H1 (cell line): Measurements from ENCODE around the gene KCNJ18. TPM values are rescaled to one million over a fixed set of nuclear protein-coding genes. Genes with fewer than 3 reads are reported as not detected.

Experiments
- CTCF ChIA-PET: fragments of 300-600 bp; sonication (Branson Sonifier 250); formaldehyde crosslinking; loops from one replicate; lab custom pipeline; 2021; ENCODE audit not compliant: partially characterized antibody; lab: Charles Lee
- POLR2A ChIA-PET: fragments of 300-600 bp; sonication (Branson Sonifier 250); formaldehyde crosslinking; loops from one replicate; lab custom pipeline; 2021; ENCODE audit warnings: inconsistent platforms; ENCODE audit not compliant: partially characterized antibody; lab: Charles Lee
- DNase-seq, 2 experiments: peaks; one replicate each; pipeline versions ENCODE4 v3.0.0 to v3.0.0-alpha.2; 2010 to 2022; ENCODE audit warnings: low spot score in 2 of 2, low read depth in 1 of 2, mixed read lengths in 1 of 2
- FAIRE-seq: peaks from 2 replicates; lab custom pipeline; 2011; peaks lifted over from hg19 to GRCh38; lab: Jason Lieb, UNC
- H2AFZ ChIP-seq: 2 replicates; pipeline ENCODE4 v1.8.1; 2012; ENCODE audit warnings: low read length, inconsistent platforms
- H2AK5ac ChIP-seq: 2 replicates; pipeline ENCODE4 v1.6.1; 2013; ENCODE audit warnings: low read depth, low read length
- H2BK120ac ChIP-seq: replicated peaks from 2 replicates; pipeline ENCODE3; 2013; ENCODE audit warnings: low read depth, low read length, inconsistent platforms
- H2BK12ac ChIP-seq: 2 replicates; pipeline ENCODE4 v1.6.1; 2013; ENCODE audit warnings: low read depth, low read length
- H2BK15ac ChIP-seq: 2 replicates; pipeline ENCODE4 v1.6.1; 2013; ENCODE audit warnings: low read length
- H2BK20ac ChIP-seq: 2 replicates; pipeline ENCODE4 v1.6.1; 2013; ENCODE audit warnings: low read length
- H2BK5ac ChIP-seq: 2 replicates; pipeline ENCODE4 v1.6.1; 2013; ENCODE audit warnings: low read depth, low read length
- H3K14ac ChIP-seq: 2 replicates; pipeline ENCODE4 v1.6.1; 2013; ENCODE audit warnings: inconsistent platforms; ENCODE audit not compliant: insufficient read length
- H3K18ac ChIP-seq: 2 replicates; pipeline ENCODE4 v1.6.1; 2013; ENCODE audit warnings: low read length; ENCODE audit errors: extremely low read depth
- H3K23ac ChIP-seq: 2 replicates; pipeline ENCODE4 v1.6.1; 2013; ENCODE audit warnings: inconsistent platforms; ENCODE audit not compliant: insufficient read length
- H3K23me2 ChIP-seq: 2 replicates; pipeline ENCODE4 v1.6.1; 2013; ENCODE audit warnings: low read depth, low read length
- H3K27ac ChIP-seq: 2 replicates; pipeline ENCODE4 v1.6.1; 2011; ENCODE audit warnings: low read depth, low read length, inconsistent platforms
- H3K27me3 ChIP-seq, 4 experiments: replicated peaks in 1 of 4; 1 replicate in 1 of 4; 2 replicates in 3 of 4; pipeline versions ENCODE4 v1.6.1 to v1.8.1; 2011 to 2013; ENCODE audit warnings: low read length in 3 of 4, mild to moderate bottlenecking in 3 of 4, inconsistent platforms in 2 of 4, mixed read lengths in 2 of 4, moderate library complexity in 1 of 4; ENCODE audit not compliant: control insufficient read depth in 3 of 4, insufficient read depth in 3 of 4; ENCODE audit errors: extremely low read depth in 1 of 4
- H3K36me3 ChIP-seq, 4 experiments: 2 replicates each; pipeline versions ENCODE4 v1.6.1 to v1.8.1; 2011 to 2013; ENCODE audit warnings: mild to moderate bottlenecking in 4 of 4, low read length in 3 of 4, moderate library complexity in 2 of 4, control low read depth in 1 of 4, inconsistent platforms in 1 of 4; ENCODE audit not compliant: insufficient read depth in 4 of 4, control insufficient read depth in 2 of 4
- H3K4ac ChIP-seq: replicated peaks from 2 replicates; pipeline ENCODE3; 2013; ENCODE audit warnings: low read length, low read depth, mixed read lengths, inconsistent platforms; ENCODE audit not compliant: insufficient read length
- H3K4me1 ChIP-seq, 4 experiments: replicated peaks in 1 of 4; 1 replicate in 1 of 4; 2 replicates in 3 of 4; pipeline versions ENCODE4 v1.6.1 to v1.8.1; 2011 to 2013; ENCODE audit warnings: low read length in 3 of 4, inconsistent platforms in 2 of 4, mixed read lengths in 1 of 4; ENCODE audit not compliant: insufficient read depth in 4 of 4, control insufficient read depth in 3 of 4
- H3K4me2 ChIP-seq, 2 experiments: 2 replicates each; pipeline versions ENCODE4 v1.6.1 to v1.8.1; 2011 to 2013; ENCODE audit warnings: low read depth in 2 of 2, low read length in 2 of 2, control low read depth in 1 of 2, inconsistent platforms in 1 of 2, mild to moderate bottlenecking in 1 of 2; ENCODE audit not compliant: insufficient read depth in 1 of 2
- H3K4me3 ChIP-seq, 4 experiments: fragments of 200-600, 300-600 bp in 1 of 4; sonication (generic), shearing (Covaris generic), sonication (Bioruptor Twin) in 1 of 4; 2 replicates each; pipeline versions ENCODE4 v1.5.1 to v1.8.1; 2011 to 2016; ENCODE audit warnings: low read length in 4 of 4, low read depth in 3 of 4, control low read depth in 2 of 4, inconsistent platforms in 2 of 4, mild to moderate bottlenecking in 2 of 4, mixed read lengths in 1 of 4, moderate library complexity in 1 of 4; ENCODE audit not compliant: insufficient read depth in 2 of 4; ENCODE audit errors: extremely low read depth in 1 of 4
- H3K56ac ChIP-seq: replicated peaks from 2 replicates; pipeline ENCODE3; 2013; ENCODE audit warnings: low read depth, mild to moderate bottlenecking, mixed read lengths, low read length, inconsistent platforms; ENCODE audit not compliant: insufficient read length
- H3K79me1 ChIP-seq: 2 replicates; pipeline ENCODE4 v1.6.1; 2013; ENCODE audit warnings: low read depth, low read length, control low read depth
- H3K79me2 ChIP-seq, 2 experiments: 2 replicates each; pipeline versions ENCODE4 v1.6.1 to v1.8.1; 2012 to 2013; ENCODE audit warnings: low read length in 2 of 2, mild to moderate bottlenecking in 2 of 2, inconsistent platforms in 1 of 2; ENCODE audit not compliant: insufficient read depth in 2 of 2, control insufficient read depth in 1 of 2
- H3K9ac ChIP-seq, 4 experiments: replicated peaks in 1 of 4; 1 replicate in 1 of 4; 2 replicates in 3 of 4; pipeline versions ENCODE4 v1.6.1 to v1.8.1; 2011 to 2013; ENCODE audit warnings: low read depth in 3 of 4, low read length in 3 of 4, control low read depth in 2 of 4, mild to moderate bottlenecking in 2 of 4, moderate library complexity in 2 of 4, inconsistent platforms in 1 of 4; ENCODE audit errors: extremely low read depth in 1 of 4
- H3K9me3 ChIP-seq, 2 experiments: 2 replicates each; pipeline versions ENCODE4 v1.6.1 to v1.8.1; 2012 to 2013; ENCODE audit warnings: mild to moderate bottlenecking in 2 of 2, moderate library complexity in 2 of 2, control low read depth in 1 of 2, inconsistent platforms in 1 of 2, low read depth in 1 of 2, low read length in 1 of 2, mixed read lengths in 1 of 2; ENCODE audit not compliant: insufficient read depth in 2 of 2
- H4K20me1 ChIP-seq, 2 experiments: replicated peaks in 1 of 2; 2 replicates each; pipeline versions ENCODE3 to v1.8.1; 2011 to 2013; ENCODE audit warnings: inconsistent platforms in 2 of 2, low read length in 2 of 2, mild to moderate bottlenecking in 1 of 2; ENCODE audit not compliant: insufficient read depth in 2 of 2, control insufficient read depth in 1 of 2
- H4K5ac ChIP-seq: 2 replicates; pipeline ENCODE4 v1.6.1; 2013; ENCODE audit warnings: low read length, low read depth, mixed read lengths, inconsistent platforms; ENCODE audit not compliant: insufficient read length
- H4K8ac ChIP-seq: 2 replicates; pipeline ENCODE4 v1.8.0; 2013; ENCODE audit warnings: mild to moderate bottlenecking, moderate library complexity, low read length, inconsistent platforms; ENCODE audit not compliant: insufficient read depth; ENCODE audit errors: extremely low read depth
- H4K91ac ChIP-seq: replicated peaks from 2 replicates; pipeline ENCODE3; 2013; ENCODE audit warnings: low read length, mixed read lengths, inconsistent platforms; ENCODE audit not compliant: insufficient read length
- BACH1 ChIP-seq: IDR thresholded peaks from 2 replicates; pipeline ENCODE4 v1.6.1; 2012; ENCODE audit warnings: low read length, improper control_type of control experiment
- CHD2 ChIP-seq: IDR thresholded peaks from 2 replicates; pipeline ENCODE4 v1.6.1; 2012; ENCODE audit warnings: low read length, improper control_type of control experiment
- EGR1 ChIP-seq: IDR thresholded peaks from 2 replicates; pipeline ENCODE4 v1.6.1; 2011; ENCODE audit warnings: low read depth, low read length, borderline replicate concordance
- JUN ChIP-seq: IDR thresholded peaks from 2 replicates; pipeline ENCODE4 v1.6.1; 2011; ENCODE audit warnings: low read depth, mild to moderate bottlenecking, improper control_type of control experiment, low read length
- WGBS, 2 experiments: shearing (Covaris generic) in 1 of 2; methylation state at CpG; one replicate each; pipeline versions ENCODE4 v1.1.6 to v1.1.7; 2013 to 2015; ENCODE audit warnings: low lambda C conversion rate in 2 of 2, mixed read lengths in 2 of 2, inconsistent platforms in 1 of 2, low coverage in 1 of 2, missing lambda C conversion rate in 1 of 2; ENCODE audit not compliant: insufficient replicate concordance in 2 of 2, insufficient coverage in 1 of 2, insufficient read length in 1 of 2; ENCODE audit errors: extremely low coverage in 1 of 2, missing lambda C conversion rate in 1 of 2; 5-methylcytosine and 5-hydroxymethylcytosine counted together
- polyA plus RNA-seq, 7 experiments: library from polyadenylated mRNA; depleted of rRNA in 3 of 7; stranded (reverse) in 5 of 7; unstranded in 2 of 7; fragments of >200 nt in 5 of 7; fragments of 200-250 nt in 2 of 7; gene quantifications; 1 replicate in 5 of 7; 2 replicates in 1 of 7; 4 replicates in 1 of 7; pipeline versions ENCODE4 v1.2.1 to v1.2.3, GENCODE V29; 2011 to 2013; ENCODE audit warnings: missing spikeins in 2 of 7, mixed read lengths in 2 of 7
- total RNA-seq: library from RNA; stranded (reverse); fragmentation: NEBNext Ultra II Directional; extraction: Animal tissue kit (Norgen Biotek cat#: 25700); gene quantifications from 2 replicates; pipeline ENCODE4 v1.2.1, GENCODE V29; 2021

The KCNJ18 gene
- total and polyA plus RNA-seq, 2 of the 8 experiments (the other 6 are each of a cell fraction or from before 2014, with no cell fraction given), result not detected

DNA sequence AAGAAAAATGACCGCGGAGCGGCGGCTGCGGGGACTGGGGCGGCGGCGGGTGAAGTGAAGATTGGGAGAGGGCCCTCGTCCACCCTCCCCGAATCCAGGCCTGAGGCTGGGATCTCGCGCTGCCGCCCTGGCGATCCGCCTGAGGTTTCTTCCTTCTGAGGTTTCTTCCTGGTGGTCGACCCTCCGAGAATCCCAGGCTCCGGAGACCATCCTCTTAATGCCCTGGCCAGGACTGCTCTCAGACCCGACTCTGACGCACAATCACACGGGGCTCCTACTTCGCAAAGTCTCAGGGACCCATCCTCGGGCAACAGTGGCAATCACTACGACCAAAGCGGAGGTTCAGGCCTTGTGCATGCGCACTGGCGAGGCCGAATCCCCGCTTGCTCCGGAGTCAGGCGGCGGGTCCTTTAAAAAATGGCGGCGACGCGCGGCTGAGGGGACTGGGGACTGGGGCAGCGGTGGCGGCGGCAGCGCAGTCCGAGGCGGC is 18.0 kb upstream of the KCNJ18 start:
- TF ChIP-seq EGR1 (no peak), JUN (no peak), BACH1 (no peak), CHD2 (no peak)
- H3K4me2 ChIP-seq, result no peak overlapping the region
- no peak overlapping the region for H4K91ac ChIP-seq
- no peaks in the 10 kb centered on the region for H3K27me3 ChIP-seq
- H3K9ac ChIP-seq, result no peak overlapping the region
- no peaks in the 10 kb centered on the region; a peak in 1 of 8 replicates for H3K36me3 ChIP-seq
- no peak overlapping the region for H2BK20ac ChIP-seq
- no peak overlapping the region for H4K5ac ChIP-seq
- POLR2A ChIA-PET, result no interaction called here
- no peak overlapping the region for H3K56ac ChIP-seq
- no peak overlapping the region for H3K14ac ChIP-seq
- H3K79me1 ChIP-seq, result no peaks in the 10 kb centered on the region
- no peak overlapping the region for H2BK15ac ChIP-seq
- H2AFZ ChIP-seq, result no peak overlapping the region
- no peaks in the 10 kb centered on the region for H3K23me2 ChIP-seq
- no peak overlapping the region for H3K18ac ChIP-seq
- no peak overlapping the region for H3K4me3 ChIP-seq
- H3K9me3 ChIP-seq, result peaks cover 56 to 92% of the 10 kb centered on the region in 2 experiments
- no peak overlapping the region for H3K27ac ChIP-seq
- 92% methylated on average over 42 of the region's 43 CpGs; no CpG with 5 or more reads in 1 of the 2 experiments for WGBS, 2 experiments
- no peak overlapping the region for H3K23ac ChIP-seq
- FAIRE-seq (no peak), DNase-seq (no peak)
- H2AK5ac ChIP-seq, result no peak overlapping the region
- no peaks in the 10 kb centered on the region for H3K79me2 ChIP-seq
- H2BK5ac ChIP-seq, result no peak overlapping the region
- CTCF ChIA-PET, result no interaction called here
- H4K8ac ChIP-seq, result no peak overlapping the region
- no peak overlapping the region for H2BK120ac ChIP-seq
- H2BK12ac ChIP-seq, result no peak overlapping the region
- H3K4me1 ChIP-seq, result no peaks in the 10 kb centered on the region
- H4K20me1 ChIP-seq, result no peaks in the 10 kb centered on the region
- no peak overlapping the region for H3K4ac ChIP-seq
